T-helper 2 cell treated with Interferon-gamma antibody and Interleukin-4, amounts not matched to agents 5 μg/mL and 100 μg/mL, for 36 hours (primary cell): ENCODE results near the gene NAV2.

Source experiments
- DNase-seq: peaks from one replicate; pipeline ENCODE4 v3.0.0; 2021; ENCODE audit warnings: low spot score
- H3K27ac Mint-ChIP-seq: one replicate; pipeline ENCODE4 v1.8.0; 2021; ENCODE audit warnings: mild to moderate bottlenecking, mixed read lengths
- H3K27me3 Mint-ChIP-seq: one replicate; pipeline ENCODE4 v1.8.0; 2021; ENCODE audit warnings: low read depth, mixed read lengths
- H3K36me3 Mint-ChIP-seq: one replicate; pipeline ENCODE4 v1.8.0; 2021; ENCODE audit warnings: low read depth, mixed read lengths
- H3K4me1 Mint-ChIP-seq: one replicate; pipeline ENCODE4 v1.8.0; 2021; ENCODE audit warnings: low read depth, mixed read lengths
- H3K4me3 Mint-ChIP-seq: one replicate; pipeline ENCODE4 v1.8.0; 2022; ENCODE audit warnings: mild to moderate bottlenecking, moderate library complexity, mixed read lengths
- H3K9me3 Mint-ChIP-seq: one replicate; pipeline ENCODE4 v1.8.0; 2021; ENCODE audit warnings: mixed read lengths

Gene NAV2

DNA sequence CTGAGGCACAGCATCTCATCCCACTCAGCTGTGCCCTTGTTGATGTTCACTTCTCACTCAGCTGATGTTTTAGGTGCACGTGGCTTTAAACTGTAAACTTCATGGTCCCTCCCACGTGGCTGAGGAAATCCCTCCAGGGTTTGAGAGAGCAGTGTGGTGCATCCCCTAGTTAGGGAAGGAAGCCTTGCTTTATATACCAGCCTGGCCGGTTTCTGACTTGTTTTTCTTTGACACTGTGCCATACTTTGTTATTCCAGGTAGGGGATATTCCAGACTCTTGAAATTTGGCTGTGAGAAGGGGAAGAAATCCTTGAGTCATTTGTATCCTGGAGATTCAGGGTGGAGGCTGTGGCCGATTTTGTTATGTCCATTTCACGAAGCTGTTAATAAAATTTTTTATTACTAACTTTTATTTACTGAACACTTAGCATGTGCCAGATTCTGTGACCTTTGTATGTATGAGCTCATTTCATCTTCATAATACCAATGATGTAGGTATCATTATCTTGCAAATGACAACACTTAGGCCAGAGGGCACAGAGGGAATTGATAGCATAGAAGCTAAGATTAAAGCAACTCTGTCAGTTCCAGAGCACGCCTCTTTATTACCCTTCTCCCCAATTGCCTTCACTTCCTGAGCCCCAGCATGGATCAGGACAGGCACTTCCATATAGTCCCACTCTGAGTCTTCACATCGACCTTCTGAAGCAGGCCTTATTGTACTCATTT is 116.6 kb downstream of the NAV2 start:
- Mint-ChIP-seq H3K4me3 (no peak overlapping the region), H3K4me1 (no peaks in the 10 kb centered on the region), H3K9me3 (no peaks in the 10 kb centered on the region), H3K36me3 (no peaks in the 10 kb centered on the region), H3K27ac (no peak overlapping the region), H3K27me3 (no peaks in the 10 kb centered on the region)
- no peak for DNase-seq

DNA sequence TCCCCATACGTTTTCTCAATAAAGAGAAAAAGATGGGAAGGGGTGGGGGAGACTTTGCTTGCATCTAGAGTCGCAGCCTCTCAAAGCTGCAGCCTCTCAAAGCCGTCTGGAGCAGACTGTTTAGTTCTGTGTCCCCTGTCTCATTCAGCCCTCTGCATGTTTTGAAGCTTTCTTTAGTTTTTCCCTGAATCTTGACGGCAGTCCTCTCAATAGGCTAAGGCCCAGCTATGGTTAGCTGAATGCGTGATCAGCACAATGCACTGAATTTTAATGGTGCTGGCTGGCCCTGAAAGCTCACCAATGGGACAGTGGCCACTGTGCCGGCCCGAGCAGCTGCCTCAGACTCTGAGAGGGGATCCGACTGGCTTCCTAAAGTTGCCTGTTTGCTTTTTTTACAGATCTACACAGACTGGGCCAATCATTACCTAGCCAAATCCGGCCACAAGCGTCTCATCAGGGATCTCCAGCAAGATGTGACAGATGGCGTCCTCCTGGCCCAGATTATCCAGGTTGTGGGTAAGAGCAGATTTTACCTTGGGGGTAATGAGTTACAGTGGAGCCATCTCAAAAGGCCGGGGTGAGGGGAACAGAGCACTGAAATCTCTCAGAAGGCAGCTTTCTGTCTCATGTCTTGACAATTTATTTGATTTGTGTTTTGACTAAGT is 119.6 kb downstream of the NAV2 start:
- Mint-ChIP-seq H3K36me3 (no peaks in the 10 kb centered on the region), H3K4me3 (no peak overlapping the region), H3K27ac (no peak overlapping the region), H3K4me1 (no peaks in the 10 kb centered on the region), H3K27me3 (no peaks in the 10 kb centered on the region), H3K9me3 (no peaks in the 10 kb centered on the region)
- no peak for DNase-seq

DNA sequence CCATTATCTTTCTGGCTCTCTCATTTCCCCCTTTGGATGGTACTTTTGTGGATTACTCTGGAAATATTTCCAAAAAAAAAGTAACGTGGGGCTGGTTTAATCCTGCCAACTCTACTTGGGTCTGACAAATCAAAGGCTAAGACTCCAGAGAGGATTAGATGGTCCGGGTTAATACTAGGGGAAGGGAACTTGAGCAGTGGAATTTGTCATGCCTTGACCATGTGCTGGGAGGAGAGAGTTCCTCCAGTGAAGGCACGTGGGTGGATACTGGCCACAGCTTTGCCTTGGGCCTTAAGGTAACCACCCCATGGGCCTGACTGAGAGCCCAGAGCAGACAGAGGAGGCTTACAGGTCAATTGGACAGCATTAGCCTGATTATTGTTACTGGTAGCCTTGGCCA is 120.3 kb downstream of the NAV2 start:
- Mint-ChIP-seq H3K36me3 (no peaks in the 10 kb centered on the region), H3K4me1 (no peaks in the 10 kb centered on the region), H3K27me3 (no peaks in the 10 kb centered on the region), H3K4me3 (no peak overlapping the region), H3K27ac (no peak overlapping the region), H3K9me3 (no peaks in the 10 kb centered on the region)
- DNase-seq: no peak

DNA sequence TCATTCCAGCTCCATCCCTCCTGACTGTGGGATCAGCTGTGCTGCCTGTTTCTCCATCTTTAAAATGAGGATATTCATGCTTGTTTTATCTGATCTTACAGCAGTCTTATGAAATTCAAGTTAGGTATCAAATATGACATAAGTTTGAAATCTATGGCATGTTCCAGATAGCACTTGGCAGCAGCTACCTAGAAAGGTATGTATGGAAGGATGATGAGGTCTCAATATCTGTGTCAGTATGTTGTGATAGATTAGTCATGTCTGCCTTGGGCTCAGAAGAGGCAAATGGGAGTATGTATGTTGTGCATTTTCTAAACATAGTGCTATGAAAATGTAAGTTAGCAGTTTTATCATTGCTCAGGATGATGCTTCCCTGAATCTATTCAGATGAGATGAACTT is 122.1 kb downstream of the NAV2 start:
- Mint-ChIP-seq H3K27me3 (no peaks in the 10 kb centered on the region), H3K9me3 (no peaks in the 10 kb centered on the region), H3K36me3 (no peaks in the 10 kb centered on the region), H3K4me3 (no peak overlapping the region), H3K4me1 (no peaks in the 10 kb centered on the region), H3K27ac (no peak overlapping the region)
- no peak for DNase-seq

DNA sequence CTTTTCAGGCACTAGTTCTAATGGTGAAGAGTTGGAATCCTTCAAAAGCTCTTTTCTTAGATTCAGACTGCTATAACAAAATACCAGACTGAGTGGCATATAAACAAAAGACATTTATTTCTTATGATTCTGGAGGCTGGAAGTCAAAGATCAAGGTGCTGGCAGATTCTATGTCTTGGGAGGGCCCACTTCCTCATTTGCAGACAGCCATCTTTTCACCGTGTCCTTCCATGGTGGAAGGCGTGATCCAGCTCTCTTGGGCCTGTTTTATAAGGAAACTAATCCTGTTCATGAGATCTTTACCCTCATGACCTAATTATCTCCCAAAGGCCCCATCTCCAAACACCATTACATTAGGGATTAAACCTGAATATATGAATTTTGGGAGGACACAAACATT is 124.0 kb downstream of the NAV2 start:
- H3K4me1 Mint-ChIP-seq: no peaks in the 10 kb centered on the region
- no peaks in the 10 kb centered on the region for H3K27me3 Mint-ChIP-seq
- H3K4me3 Mint-ChIP-seq: no peak overlapping the region
- no peak overlapping the region for H3K27ac Mint-ChIP-seq
- H3K9me3 Mint-ChIP-seq: no peaks in the 10 kb centered on the region
- DNase-seq: no peak
- H3K36me3 Mint-ChIP-seq: no peaks in the 10 kb centered on the region

DNA sequence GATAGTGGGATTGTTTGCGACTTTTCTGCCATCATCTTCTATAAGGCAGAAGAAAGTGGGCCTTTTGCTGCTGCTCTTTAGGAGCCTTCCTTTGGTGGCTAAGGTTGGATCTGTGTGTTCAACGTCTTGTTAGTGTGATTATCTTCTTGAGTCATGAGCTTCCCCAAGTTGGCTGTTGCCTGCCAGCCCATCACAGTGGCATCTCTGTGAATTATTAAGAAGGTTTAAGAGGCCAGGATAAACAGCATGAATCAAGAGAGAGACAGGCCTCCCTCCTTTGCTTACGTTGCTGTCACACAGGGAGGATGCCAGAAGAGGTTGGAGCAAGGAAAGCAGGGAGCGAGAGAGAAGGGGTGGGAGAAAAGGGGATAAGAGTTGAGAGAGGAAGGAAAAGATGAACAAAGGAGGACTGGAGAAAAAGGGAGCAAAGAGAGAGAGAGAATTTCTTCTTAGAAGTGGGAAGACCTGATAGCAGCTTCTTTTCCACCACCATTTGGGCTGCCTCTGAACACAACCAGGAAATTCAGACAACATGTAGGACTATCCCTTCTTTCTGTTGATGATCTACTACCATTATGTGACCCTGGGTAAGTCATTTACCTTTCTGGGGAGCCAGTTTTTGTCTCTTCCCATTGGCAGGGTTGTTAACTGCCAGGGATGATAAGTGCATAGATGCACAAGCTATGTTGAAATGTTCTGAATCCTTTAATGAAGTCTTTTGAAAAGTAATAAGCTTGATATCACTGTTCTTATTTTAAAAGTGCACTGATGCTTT is 126.5 kb downstream of the NAV2 start:
- Mint-ChIP-seq H3K4me1 (no peaks in the 10 kb centered on the region), H3K36me3 (no peaks in the 10 kb centered on the region), H3K27me3 (no peaks in the 10 kb centered on the region), H3K4me3 (no peak overlapping the region), H3K27ac (no peak overlapping the region), H3K9me3 (no peaks in the 10 kb centered on the region)
- DNase-seq: no peak

DNA sequence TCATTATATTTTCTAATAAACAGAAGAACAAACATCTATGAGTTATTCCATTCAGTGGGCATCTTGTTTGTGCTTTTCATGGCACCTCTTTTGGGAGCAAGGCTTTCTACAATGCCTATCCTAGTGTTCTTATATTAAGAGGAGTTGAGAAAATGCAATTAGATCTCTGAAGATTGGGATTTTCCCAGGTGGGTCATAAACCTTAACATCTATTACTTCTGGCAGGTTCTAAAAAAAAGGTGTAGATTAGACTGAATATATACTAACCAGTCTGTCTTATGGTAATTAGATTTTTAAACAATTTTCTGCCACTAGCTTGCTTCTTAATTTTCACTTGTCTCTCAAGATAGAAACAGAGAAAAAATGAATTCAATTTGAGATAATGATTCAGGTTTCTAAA is 128.3 kb downstream of the NAV2 start:
- no peak for DNase-seq
- H3K27ac Mint-ChIP-seq: no peak overlapping the region
- no peaks in the 10 kb centered on the region for H3K4me1 Mint-ChIP-seq
- no peaks in the 10 kb centered on the region for H3K9me3 Mint-ChIP-seq
- H3K4me3 Mint-ChIP-seq: no peak overlapping the region
- H3K27me3 Mint-ChIP-seq: no peaks in the 10 kb centered on the region
- no peaks in the 10 kb centered on the region for H3K36me3 Mint-ChIP-seq

DNA sequence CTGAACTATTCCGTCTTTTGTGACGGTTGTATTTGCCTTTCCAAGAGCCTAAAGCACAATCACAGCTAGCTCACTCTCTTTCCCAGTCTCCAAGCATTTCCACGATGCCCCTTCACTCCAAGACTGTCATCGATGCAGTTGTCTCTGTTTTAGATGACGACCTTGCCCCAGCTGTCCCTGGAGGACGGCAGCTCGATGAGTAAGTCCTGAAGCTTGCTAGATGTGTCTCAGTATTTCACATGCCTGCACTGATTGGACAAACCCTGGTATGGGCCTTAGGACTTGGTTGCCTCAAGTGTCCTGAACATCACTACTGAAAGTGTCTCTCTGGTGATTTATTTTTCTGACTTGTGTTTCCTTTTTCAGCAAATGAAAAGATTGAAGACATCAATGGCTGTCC is 129.9 kb downstream of the NAV2 start:
- no peaks in the 10 kb centered on the region for H3K27me3 Mint-ChIP-seq
- H3K36me3 Mint-ChIP-seq: no peaks in the 10 kb centered on the region
- H3K4me3 Mint-ChIP-seq: no peak overlapping the region
- H3K9me3 Mint-ChIP-seq: no peaks in the 10 kb centered on the region
- H3K27ac Mint-ChIP-seq: no peak overlapping the region
- H3K4me1 Mint-ChIP-seq: no peaks in the 10 kb centered on the region
- no peak for DNase-seq

DNA sequence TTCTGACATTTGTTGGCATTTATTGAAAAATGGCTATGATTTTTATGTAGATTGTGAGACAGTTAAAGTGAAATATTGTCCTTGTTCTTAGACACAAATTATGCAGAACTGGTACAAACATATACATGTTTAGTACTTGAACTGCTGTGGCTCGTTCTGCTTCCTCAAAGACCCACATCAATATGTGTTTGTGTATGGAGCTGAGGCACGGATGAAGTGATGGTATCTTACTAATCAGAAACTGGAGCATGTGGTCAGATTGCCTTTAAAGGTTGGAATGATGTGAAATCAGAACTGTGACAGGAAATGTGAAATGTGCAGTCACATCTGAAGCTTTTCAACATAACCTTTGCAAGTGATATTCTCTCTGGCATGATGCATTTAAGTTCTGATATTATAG is 130.4 kb downstream of the NAV2 start:
- Mint-ChIP-seq H3K27ac (no peak overlapping the region), H3K4me1 (no peaks in the 10 kb centered on the region), H3K36me3 (no peaks in the 10 kb centered on the region), H3K4me3 (no peak overlapping the region), H3K27me3 (no peaks in the 10 kb centered on the region), H3K9me3 (no peaks in the 10 kb centered on the region)
- no peak for DNase-seq

DNA sequence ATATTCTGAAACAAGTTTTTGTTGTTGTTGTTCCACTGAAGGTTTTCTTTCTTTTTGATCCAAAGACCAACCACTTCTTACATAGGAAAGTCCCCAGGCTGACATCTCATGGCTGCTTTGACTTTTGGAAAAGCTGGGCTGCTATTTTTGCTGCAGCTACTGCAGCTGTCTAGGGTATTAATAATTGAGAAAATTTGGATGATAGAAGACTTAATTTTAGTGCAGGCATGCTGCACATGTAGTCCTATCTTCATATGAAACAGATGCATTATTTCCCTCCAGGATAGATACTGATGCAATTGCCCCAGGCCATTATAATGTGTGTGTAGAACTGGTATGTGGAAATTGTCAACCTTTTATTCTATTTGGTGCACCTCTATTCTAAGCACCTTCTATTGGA is 131.4 kb downstream of the NAV2 start:
- Mint-ChIP-seq H3K27ac (no peak overlapping the region), H3K4me1 (no peaks in the 10 kb centered on the region), H3K36me3 (no peaks in the 10 kb centered on the region), H3K4me3 (no peak overlapping the region), H3K9me3 (no peaks in the 10 kb centered on the region), H3K27me3 (no peaks in the 10 kb centered on the region)
- no peak for DNase-seq

DNA sequence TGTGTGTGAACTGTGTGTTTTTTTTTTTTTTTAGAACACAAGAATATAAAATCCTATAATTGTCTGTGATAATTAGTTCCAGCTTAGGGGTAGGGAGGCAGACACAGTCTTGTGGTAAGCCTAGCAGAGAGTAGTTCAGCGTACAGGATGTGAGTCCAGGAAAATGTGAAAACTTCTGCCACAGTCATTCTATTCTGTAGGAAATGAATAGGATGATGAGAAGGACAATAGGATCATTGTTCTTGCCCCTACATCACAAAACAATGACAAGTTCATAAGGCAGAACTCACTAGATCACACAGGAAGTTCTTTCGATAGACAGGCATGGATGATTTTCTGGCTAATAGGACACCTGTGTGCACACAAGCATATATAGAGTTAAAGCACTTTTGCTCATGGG is 132.2 kb downstream of the NAV2 start:
- no peak for DNase-seq
- Mint-ChIP-seq H3K9me3 (no peaks in the 10 kb centered on the region), H3K27ac (no peak overlapping the region), H3K36me3 (no peaks in the 10 kb centered on the region), H3K4me1 (no peaks in the 10 kb centered on the region), H3K4me3 (no peak overlapping the region), H3K27me3 (no peaks in the 10 kb centered on the region)

DNA sequence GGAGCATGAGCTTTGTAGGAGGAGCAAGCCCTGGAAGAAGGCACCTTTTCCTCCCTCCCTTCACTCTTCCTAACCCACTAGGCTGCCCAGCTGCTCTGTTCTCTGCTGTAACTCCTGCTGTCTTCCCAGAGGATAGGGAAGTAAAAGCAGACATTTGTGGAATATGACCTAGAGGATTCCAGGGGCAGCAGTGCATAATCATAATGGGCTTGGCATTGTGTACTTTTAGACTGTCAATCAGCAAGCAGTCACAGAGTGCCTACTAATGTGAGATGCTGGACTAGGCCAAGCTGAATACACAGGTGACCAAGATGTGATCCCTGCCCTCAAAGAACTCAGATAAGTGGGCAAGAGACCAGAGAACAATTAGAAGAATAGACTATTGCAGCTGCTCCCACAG is 133.0 kb downstream of the NAV2 start:
- Mint-ChIP-seq H3K27me3 (no peaks in the 10 kb centered on the region), H3K9me3 (no peaks in the 10 kb centered on the region)

DNA sequence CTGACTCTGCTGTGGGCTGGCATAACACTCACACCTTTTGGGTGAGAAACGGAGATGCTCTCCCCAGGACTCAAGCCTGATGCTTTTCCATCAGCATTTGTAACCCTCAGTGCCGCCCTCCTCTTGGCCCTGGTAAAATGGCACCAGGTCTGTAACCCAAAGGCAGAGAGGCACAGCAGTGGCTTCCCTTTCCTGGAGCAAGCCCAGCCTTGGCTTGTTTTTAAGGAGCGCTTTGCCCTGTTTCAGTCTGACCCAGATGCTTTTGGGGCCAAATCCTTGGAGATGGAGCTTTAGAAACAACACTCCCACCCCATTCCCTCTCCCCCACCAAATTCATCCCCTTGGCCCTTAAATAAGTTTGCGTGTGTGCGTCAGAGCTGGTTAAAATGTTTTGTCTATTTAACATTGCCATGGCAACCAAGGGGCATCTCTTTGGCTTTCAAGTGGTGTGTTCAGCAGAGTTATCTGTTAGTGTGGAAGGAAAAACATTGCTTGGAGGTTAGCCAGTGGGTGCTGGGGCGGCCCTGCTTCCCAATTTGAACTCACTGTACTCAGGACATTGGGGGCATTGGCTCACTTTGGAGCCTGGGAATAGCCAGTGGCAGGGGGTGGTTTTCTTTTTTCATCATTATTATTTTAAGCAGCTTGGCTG is 134.1 kb downstream of the NAV2 start:
- H3K4me3 Mint-ChIP-seq: no peak overlapping the region
- no peak for DNase-seq
- no peaks in the 10 kb centered on the region for H3K36me3 Mint-ChIP-seq

More for the DNA sequence above, 133.0 kb downstream of the NAV2 start:
- no peak for DNase-seq
- Mint-ChIP-seq H3K36me3 (no peaks in the 10 kb centered on the region), H3K4me3 (no peak overlapping the region), H3K27ac (no peak overlapping the region), H3K4me1 (no peaks in the 10 kb centered on the region)

DNA sequence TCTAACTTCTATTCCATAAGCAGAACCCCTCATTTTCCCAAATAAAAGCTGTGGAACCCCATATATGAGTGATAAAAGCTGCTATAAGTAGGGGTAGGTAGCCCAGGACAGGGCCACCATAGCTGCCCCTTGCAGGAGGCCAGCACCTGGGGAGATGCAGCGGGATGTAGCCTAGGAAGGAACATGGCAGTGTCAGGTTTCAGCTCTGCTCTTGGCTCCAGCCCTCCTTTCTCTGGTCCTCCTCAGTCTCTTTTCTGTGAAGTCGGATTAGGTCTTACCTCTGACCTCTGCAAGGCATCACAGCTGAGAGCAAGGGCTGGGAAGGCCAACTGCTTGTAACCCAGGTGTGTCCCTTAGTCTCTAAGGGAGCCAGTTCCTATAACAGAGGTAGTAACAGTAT is 135.6 kb downstream of the NAV2 start:
- no peak overlapping the region for H3K27ac Mint-ChIP-seq

More for the DNA sequence above, 134.1 kb downstream of the NAV2 start:
- H3K27ac Mint-ChIP-seq: no peak overlapping the region
- H3K27me3 Mint-ChIP-seq: no peaks in the 10 kb centered on the region
- H3K9me3 Mint-ChIP-seq: no peaks in the 10 kb centered on the region
- H3K4me1 Mint-ChIP-seq: no peaks in the 10 kb centered on the region

More for the DNA sequence above, 135.6 kb downstream of the NAV2 start:
- Mint-ChIP-seq H3K27me3 (no peaks in the 10 kb centered on the region), H3K4me3 (no peak overlapping the region), H3K9me3 (no peaks in the 10 kb centered on the region), H3K36me3 (no peaks in the 10 kb centered on the region), H3K4me1 (no peaks in the 10 kb centered on the region)
- no peak for DNase-seq
